ENCODE measurements around the gene RMND5A.

DNA sequence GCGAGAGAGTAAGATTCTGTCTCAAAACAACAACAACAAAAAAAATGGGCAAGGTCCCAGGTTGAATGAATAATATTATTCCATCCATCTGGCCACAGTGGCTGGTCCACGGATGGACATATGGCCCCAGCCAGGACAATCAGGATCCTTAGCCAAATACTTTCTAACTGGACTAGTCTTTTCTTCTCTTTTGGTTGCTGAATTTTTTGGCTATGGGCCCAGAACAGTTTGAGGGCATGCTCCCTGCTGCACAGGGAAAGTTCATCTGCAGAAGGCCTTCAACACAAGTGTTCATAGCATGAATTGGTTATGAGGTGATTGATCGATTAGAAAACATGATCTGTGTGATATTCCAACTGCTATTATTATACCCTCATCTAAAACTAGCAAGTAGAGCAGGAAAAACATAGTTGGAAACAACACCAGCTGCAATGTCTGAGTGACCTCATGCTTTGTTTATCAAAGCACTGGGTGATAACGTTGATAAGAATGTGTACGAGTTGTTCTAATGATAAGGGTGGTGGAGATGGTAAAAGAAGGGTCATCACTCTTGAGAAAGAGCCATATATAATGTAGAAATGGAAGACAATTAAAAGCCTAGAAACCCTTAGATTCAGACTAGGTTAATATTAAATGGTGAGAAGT lies 48.6 kb upstream of the RMND5A start:
- TF ChIP-seq POLR2A (IDR thresholded peaks at IDR 0.05; ENCODE audit: low read length) (no peak), GATA1 (IDR thresholded peaks at IDR 0.05; ENCODE audit: low read depth, low read length) (no peak)

All from erythroblast (primary cell).